HG03521 (cell line): ENCODE results near the gene COMMD1.

Experiments
- ATAC-seq: cut with Tn5 transposase; IDR thresholded peaks from one replicate; pipeline ENCODE4 v1.9.1; 2021; ENCODE audit warnings: mild to moderate bottlenecking, moderate library complexity; ENCODE audit not compliant: unreplicated experiment

The COMMD1 gene

DNA sequence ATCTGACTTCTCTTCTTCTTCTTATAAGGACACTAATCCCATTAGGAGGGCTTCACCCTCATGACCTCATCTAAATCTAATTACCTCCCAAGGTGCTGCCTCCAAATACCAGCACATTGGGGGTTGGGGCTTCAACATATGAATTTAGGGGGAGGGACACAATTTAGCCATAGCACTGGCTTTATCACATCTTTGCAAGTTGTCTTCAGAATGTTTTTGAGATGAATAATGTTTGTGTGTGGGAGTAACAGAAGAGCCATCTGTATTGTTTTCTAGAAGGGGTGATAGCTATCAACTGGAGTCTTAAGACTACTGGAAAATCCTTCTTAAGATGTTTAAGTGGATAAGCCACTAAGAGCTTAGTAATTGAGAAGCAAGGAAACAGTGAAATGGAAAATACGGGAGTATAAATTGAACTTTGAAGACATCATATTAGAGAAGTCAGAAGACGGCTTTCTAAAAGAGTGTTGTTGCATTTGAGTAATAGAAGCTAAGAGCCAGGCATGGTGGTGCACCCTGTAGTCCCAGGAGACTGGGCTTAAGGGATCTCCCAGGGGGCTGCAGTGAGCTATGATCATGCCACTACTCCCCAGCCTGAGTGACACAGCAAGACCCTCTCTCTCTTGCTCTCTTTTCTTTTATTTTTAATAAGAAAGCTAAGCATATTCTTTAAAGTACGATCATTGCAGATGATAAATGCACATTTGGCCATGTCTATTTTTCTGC, 257.8 kb downstream of the COMMD1 start:
- ATAC-seq = no peak

DNA sequence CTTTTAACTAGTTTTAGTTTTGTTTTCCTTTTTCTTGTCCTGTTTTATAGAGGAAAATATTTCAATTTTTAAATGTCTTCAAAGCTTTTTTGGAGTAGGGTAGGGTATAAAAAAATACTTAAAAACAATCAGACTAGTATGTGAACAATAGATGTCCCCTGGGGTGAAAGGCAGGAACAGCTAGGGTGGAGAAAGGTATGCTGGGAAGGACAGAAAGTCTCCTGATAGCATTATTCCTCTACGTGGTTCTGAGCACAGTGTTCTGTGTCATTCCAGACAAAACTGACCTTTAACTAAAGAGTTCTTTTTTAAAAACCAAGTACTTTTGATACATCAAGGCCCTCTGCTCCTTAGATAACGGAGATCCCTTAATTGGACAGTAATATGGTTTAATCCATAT, 258.4 kb downstream of the COMMD1 start:
- ATAC-seq = no peak

DNA sequence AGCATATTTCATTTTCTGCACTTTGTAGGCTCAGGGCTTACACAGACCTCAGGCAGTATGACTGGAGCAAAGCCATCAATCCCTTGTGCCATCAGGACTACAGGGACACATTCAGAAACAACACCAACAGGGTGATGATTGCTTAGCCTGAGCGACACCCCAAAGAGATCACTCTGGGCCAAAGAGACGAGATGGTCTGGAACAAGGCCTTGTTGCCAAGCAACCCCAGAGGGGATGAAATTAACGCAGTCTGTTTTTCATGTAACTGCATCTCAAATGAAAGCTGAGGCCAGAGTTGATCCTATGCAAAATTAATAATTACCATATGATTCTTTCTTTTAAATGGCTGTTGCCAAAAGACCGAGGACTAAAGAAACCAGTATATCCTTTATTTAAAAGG, 270.3 kb downstream of the COMMD1 start:
- ATAC-seq = no peak

DNA sequence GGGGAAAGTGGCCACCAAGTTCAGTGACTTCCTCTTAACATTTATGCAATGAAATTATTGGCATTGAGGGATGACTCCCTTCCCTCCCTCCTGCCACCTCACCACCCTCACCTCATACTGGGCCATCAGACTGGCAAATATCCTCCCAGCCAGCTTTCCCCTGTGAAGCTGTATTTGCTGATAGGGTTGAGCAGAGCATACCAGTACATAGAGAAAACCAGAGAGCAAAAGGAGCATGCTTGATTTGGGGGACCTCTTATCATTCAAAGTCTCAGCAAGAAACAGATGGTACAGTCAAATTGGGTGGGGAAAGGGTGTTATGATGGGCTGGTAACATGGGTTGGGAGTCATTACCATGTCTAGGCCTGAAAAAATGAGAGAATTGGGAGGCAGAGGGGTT, 271.3 kb downstream of the COMMD1 start:
- no peak for ATAC-seq

DNA sequence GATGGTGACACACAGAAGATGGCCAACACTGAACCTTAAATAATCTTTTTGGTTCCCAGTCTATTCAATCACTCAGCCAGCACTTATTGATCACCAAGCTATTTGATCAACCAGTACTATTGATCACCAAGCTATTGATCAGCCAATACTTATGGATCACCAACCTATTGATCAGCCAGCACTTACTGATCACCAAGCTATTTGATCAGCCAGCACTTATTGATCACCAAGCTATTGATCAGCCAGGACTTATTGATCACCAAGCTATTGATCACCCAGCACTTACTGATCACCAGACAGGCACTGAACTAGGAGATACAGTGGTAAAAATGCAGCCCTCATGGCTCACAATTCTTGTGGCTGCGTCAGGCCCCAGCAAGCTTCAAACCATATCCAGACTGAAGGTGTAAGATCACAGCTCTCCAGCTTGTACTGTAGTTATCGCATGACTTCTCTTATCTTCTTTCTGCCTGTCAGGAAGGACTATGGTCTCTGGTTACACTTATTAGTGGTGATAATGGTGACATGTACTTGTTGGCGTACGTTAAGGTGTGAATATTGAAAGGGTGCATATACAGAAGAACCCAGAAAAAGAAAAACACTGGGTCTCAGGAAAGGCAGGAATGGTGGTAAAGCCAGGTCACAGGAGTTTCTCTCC, 272.0 kb downstream of the COMMD1 start:
- ATAC-seq = no peak

DNA sequence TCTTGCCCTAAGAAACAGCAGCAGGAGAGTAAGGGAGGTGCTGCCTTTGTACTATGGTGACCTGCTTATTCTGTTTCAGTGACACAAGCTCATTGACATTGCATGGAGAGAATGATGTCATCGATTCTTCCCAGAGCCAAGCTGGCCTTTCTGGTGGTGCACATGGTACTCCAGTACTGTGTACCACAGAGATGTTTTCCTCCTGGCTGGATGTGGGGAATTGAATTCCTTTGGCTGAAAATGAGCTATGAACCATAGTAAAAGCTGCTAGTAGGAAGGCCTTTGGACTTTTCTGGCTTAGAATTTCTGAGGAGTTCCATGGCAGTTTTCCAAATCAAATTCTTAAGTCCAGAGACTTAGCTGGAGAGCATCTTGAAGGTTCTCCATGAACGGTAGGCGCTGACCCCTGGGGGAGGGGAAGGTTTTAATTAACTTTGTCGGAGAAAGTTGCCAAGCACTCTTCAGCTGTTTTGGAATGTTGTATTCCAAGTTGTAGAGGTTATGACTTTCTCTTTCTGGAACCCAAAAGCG, 273.3 kb downstream of the COMMD1 start:
- ATAC-seq = no peak

DNA sequence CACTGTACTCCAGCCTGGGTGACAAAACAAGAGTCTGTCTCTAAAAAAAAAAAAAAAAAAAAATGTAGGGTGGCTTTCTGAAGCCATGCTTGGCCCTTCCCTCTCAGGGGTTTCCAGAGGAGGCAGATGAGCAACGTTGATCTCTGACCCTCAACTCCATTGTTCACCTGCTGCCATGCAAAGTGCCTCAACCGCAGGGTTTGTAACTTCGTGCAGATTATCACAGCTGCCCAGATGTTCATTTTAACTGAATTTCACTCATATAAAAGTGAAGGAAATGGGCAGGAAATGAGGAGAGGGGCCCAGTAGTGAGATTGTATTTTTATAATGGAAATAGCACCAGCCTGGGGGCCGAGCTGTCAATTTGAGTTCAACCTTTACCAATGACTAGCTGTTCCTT, 275.5 kb downstream of the COMMD1 start:
- ATAC-seq = no peak

DNA sequence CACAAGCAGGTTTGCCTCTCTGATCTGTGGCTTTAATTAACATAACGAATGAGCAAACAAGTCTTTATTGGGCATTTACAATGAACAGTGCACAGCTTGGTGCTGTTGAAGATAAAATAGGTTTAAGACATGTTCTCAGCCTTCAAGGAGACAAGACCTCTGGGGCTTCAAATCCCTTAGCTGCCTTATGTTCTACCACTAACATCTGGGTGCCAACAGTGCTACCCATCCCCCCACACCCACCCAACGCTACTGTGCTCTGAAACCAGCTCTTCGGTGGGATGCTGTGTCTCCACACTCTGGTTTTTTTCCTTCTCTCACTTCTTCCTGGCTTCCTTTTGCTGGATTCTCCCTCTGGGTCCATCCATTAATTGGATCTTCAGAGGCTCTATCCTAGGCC, 276.4 kb downstream of the COMMD1 start:
- no peak for ATAC-seq

DNA sequence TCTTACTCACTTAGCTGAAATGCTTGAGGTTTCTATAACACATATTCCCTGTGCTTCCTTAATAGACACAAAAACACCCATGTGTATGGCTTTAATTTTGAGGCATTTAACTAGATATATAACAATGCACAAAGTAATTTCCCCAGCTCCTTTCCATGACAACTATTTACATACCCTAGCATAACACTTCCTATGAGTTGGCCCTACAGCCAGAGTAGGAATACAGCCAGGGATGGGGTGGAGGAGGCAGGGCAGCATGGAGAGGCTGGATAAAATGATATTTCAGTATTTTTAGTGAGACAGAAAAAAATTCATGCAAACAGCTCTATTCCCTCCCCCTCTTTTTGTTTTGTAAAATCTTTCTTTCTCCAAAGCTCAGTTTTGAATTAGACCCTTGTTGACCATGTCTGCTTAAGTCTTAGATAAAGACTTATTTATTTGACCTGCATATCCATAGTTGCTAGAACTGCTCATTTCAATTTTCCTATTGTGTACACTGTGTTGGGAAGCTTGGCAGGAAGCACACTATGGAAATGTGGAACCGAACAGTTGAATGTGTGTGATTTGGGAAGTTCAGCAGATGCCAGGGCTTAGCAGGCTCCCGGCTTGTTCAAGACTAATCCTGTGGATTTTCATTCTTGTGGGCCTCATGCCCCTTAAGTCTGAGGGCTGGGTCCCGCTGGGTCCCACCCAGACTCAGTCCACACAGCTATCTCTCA, 279.2 kb downstream of the COMMD1 start:
- ATAC-seq = no peak
